ENCODE data around the gene HSPG2.
"Not testable (repeated sequence)": the region's sequence is repeated elsewhere in the genome, so short reads cannot be mapped to it uniquely, and the experiment has no call there.

The HSPG2 gene

DNA sequence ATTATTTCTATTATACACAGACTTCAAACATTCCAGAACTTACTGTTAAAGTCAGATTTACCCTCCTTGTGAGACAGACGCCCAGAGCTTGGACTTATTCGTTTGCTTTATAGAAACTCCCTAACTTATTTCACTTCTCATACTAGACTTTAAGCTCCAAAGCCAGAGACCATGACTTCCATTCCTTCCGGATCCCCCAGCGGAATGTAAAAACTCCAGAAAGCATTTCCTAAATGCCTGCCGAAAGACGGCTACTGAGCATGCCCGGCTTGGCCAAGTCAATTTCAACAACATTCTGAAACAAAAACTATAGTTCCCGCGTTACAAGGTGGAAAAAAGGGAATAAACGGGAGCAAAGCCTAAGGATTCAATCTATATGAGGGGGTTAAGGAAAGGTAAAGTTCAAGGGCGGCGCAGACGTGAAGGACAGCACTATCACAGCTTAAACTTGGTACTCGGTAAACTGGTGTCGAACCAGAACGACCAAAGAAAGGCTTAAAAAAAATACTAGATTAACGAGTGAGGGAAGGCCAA is 155.2 kb downstream of the HSPG2 start:
- DNase-seq = no peak

- DNase-seq = no peak
Observed at GRCh38 chr1:21779613-21780521, 157.2 kb downstream of the HSPG2 start.

GRCh38 chr1:21778405-21778727 is 158.7 kb downstream of the HSPG2 start:
- no peak for DNase-seq

DNA sequence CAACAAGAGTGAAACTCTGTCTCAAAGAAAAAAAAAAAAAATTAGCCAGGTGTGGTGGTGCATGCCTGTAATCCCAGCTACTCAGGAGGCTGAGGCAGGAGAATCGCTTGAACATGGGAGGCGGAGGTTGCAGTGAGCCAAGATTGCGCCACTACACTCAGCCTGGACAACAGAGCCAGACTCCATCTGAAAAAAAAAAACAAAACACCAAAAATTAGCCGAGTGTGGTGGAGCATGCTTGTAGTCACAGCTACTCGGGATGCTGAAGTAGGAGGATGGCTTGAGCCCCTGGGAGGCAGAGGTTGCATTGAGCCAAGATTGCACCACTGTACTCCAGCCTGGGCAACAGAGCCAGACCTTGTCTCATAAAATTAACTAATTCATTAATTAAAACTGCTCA is 160.2 kb downstream of the HSPG2 start:
- DNase-seq = not testable (repeated sequence)

GRCh38 chr1:21775985-21776562 is 161.0 kb downstream of the HSPG2 start:
- DNase-seq = no peak

- DNase-seq = no peak
Observed at GRCh38 chr1:21775550-21775914, 161.6 kb downstream of the HSPG2 start.

GRCh38 chr1:21774835-21775549 is 162.1 kb downstream of the HSPG2 start:
- DNase-seq = no peak

DNA sequence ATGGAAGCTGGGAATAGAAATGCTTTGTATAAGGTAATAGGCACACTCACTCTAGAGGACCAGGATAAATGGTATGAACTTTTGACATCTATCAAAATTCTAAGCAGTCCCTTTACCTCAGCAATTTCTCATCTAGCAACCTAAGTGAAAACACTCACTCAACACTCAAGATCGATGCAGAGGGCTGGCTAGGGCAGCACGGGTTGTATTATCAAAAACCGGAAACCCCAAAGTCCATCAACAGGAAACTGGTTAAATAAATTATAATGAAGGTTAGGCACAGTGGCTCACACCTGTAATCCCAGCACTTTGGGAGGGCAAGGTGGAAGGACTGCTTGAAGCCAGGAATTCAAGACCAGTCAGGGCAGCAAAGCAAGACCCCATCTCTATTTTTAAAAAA is 163.5 kb downstream of the HSPG2 start:
- no peak for DNase-seq

Measured in SHP77 treated with DMSO at 0.1 percent for 48 hours (cell line).